HL-60/S4 treated with retinoic acid at 250 ng/mL for 4 days and 3 days (cell line): ENCODE measurements around the gene NEDD4.
"Not testable (repeated sequence)": the region's sequence is repeated elsewhere in the genome, so short reads cannot be mapped to it uniquely, and the experiment has no call there.

Experiments used
- in situ Hi-C: fragments of 300-500 bp; cut with MboI; formaldehyde crosslinking; loops from 2 replicates; pipeline ENCODE4 v1.7.0; 2022; ENCODE audit warnings: low sequenced_read_pairs

NEDD4 gene

GRCh38 chr15:55993111-55993803 is at the start of gene NEDD4:
TSS of gene NEDD4 (minus strand) at chr15:55993612. CDS start at chr15:55993555, 57 bp downstream.
- in situ Hi-C loops = no loop called here

- in situ Hi-C loops = no loop called here
These were observed 49.1 kb upstream of the NEDD4 start for GRCh38 chr15:56042498-56042897.

- in situ Hi-C loops = no loop called here
These were observed 48.6 kb upstream of the NEDD4 start for GRCh38 chr15:56042031-56042430.

DNA sequence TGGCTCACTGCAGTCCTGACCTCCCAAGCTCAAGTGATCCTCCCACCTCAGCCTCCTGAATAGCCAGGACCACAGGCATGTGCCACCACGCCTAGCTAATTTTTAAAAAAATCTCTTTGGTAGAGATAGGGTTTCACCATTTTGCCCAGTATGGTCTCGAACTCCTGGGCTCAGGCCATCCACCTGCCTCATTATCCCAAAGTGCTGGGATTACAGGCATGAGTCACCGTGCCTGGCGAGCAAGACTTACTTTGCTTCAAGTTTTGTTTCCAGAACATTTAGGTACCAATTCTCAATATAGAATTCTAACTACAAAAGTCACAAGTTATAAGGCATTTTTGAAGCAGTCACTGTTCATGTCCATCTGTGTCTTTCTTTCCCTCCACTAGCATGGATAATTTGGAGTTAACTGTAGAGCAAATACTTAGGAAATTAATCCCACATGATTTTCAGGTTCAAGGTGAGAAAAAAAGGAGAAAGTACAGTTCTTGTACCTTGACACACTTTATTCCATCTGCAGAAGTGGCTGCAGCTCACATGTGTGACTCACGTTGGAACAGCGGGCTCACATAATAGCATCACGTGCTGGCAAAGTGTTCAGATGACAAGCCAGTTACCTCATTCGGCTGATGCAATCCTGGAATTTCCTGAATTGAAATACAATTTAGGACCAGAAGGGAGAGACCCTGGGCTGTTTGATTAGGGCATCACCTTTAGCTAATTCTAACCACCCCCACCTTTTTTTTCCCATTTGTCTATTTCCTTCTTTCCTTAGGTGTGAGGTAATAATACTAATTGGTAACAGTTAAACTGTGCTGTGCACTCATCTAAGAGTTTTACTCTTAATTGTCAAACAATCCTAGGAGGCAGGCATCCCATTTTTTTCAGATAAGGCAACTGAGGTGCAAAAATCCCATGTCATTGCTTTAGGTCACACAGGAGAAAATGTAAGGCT is 46.9 kb upstream of the NEDD4 start:
- in situ Hi-C loops = no loop called here

DNA sequence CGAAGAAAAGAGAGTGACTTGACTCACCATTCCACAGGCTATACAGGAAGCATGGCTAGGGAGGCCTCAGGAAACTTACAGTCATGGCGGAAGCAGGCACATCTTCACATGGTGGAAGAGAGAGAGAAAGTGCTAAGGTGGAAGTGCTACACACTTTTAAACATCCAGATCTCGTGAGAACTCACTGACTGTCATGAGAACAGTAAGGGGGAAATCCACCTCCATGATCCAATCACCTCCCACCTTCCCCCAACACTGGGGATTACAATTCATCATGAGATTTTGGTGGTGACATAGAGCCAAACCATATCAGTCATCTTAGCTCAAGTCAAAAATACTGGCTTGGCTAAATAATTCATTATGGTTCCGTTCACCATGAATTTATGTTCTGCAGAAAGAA is 45.3 kb upstream of the NEDD4 start:
- in situ Hi-C loops = no loop called here

- in situ Hi-C loops = no loop called here
These were observed 44.6 kb upstream of the NEDD4 start for GRCh38 chr15:56038015-56038414.

DNA sequence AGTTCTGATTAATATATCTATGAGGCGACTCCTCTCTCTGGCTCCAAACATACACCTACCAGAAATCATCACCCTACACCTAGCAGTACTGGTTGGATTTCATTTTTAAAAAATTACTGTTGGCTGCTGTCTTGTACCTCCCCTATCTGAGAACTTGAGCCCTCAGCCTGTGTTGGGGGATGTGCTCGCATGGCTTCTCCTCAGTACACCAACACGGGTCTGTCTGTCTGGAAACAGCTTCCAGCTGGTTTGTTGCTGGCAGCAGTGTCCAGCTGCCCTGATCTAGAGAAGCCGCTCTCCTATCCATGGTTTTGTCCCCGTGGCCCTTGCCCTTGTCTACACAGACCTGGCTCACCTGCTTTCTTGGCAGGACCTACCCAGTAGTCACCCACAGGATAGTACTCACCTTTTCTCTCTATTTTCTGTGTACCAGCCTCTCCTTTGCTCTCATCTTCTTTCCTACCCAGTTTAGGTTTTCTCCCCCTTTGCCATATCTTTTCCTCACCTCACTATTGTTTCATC is 43.2 kb upstream of the NEDD4 start:
- in situ Hi-C loops = no loop called here

GRCh38 chr15:56035166-56035565 is 41.8 kb upstream of the NEDD4 start:
- in situ Hi-C loops = no loop called here

DNA sequence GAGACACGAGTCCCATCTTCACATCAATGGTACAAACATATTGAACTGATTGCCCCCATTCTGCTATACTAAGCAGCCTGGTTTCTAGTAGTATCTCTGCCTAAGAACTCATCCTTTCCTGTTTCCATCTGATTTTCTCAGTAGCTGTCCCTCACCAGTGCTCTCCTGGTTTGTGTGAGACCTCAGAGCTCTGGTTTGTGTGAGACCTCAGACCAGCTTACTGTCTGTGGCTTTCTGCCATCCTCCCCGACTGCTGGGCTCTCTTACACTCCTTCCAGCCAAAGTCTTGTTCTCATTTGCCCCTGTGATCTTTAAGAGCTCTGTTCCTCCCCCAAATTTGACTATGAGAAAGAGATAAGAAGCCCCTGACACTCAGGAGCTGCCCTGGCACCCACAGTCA is 41.1 kb upstream of the NEDD4 start:
- in situ Hi-C loops = no loop called here

GRCh38 chr15:56032373-56032772 is 39.0 kb upstream of the NEDD4 start:
- in situ Hi-C loops = no loop called here

- in situ Hi-C loops = no loop called here
These were observed 38.4 kb upstream of the NEDD4 start for GRCh38 chr15:56031836-56032235.

- in situ Hi-C loops = no loop called here
These were observed 38.0 kb upstream of the NEDD4 start for GRCh38 chr15:56031402-56031801.

GRCh38 chr15:56028430-56028829 is 35.0 kb upstream of the NEDD4 start:
- in situ Hi-C loops = no loop called here

- in situ Hi-C loops = not testable (repeated sequence)
These were observed 29.7 kb upstream of the NEDD4 start for GRCh38 chr15:56023160-56023559.

GRCh38 chr15:56019819-56020486 is 26.5 kb upstream of the NEDD4 start:
- in situ Hi-C loops = no loop called here

DNA sequence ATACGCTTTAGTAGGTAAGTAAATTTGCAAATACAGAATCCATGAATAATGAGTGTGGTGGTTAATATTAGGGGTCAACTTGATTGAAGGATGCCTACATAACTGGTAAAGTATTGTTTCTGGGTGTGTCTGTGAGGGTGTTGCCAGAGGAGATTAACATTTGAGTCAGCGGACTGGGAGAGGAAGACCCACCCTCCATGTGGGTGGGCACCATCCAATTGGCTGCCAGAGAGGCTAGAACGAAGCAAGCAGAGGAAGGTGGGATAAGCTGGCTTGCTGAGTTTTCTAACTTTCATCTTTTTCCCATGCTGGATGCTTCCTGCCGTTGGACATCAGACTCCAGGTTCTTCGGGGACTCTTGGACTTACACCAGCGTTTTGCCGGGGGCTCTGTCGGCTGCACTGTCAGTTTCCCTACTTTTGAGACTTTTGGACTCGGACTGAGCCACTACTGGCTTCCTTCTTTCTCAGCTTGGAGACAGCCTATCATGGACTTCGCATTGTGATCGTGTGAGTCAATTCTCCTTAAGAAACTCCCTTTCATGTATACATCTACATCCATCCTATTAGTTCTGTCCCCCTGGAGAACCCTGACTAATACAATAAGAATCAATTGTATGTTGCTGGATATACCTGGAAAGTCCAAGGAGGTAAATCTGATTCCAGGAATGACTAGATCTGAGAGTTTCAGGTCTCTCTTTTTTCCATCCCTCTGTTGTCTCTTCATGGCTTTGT is 25.8 kb upstream of the NEDD4 start:
- in situ Hi-C loops = no loop called here

DNA sequence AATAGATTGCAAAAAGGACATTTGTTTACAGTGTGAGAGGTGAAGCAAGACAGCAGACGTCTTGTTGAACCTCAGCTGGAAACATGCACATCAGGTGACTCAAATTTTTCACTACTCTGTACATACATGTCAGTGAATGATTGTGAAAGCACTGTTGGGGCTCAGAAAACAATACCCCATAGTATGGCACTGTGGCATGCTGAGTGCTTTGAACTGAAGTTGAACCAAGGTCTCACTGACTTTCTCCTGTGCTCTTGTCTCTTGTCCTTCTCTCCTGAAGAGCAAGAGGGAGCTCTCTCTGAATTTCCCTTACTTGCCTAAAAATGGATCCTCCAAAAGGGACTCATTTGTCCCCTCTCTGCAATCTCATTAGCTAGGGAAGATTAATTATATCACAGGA is 24.5 kb upstream of the NEDD4 start:
- in situ Hi-C loops = no loop called here

DNA sequence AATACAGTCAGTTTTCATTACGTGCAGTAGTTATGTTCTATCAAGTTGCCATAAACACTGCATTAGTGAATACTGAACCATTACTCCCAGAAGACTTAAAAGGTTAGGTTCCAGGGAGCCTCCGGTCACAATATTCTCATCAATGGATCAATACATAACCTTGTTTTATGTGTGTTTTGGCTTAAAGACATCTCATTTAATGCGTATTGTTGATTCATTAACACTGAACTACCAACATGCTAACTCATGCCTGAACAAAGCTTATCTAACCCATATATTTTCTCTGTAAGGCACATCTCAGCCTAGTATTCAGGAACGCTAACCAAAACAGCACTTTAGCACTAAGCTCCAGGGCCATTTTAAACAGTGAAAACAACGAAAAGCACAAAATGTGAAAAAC is 24.1 kb upstream of the NEDD4 start:
- in situ Hi-C loops = no loop called here

GRCh38 chr15:56016281-56016680 is 22.9 kb upstream of the NEDD4 start:
- in situ Hi-C loops = no loop called here

DNA sequence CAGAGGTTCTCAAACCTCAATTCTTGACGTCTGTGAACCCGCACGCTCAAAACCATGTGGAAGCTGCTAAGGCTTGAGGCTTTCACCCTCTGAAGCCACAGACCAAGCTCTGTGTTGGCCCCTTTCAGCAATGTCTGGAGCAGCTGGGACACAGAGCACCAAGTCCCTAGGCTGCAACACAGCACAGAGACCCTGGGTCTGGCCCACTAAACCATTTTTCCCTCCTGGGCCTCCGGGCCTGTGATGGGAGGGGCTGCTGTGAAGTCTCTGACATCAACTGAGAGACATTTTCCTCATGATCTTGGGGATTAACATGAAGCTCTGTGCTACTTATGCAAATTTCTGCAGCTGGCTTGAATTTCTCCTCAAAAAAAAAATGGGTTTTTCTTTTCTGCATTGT is 21.3 kb upstream of the NEDD4 start:
- in situ Hi-C loops = no loop called here

- in situ Hi-C loops = not testable (repeated sequence)
These were observed 13.6 kb upstream of the NEDD4 start for GRCh38 chr15:56007053-56007452.
